K562 treated with DMSO at 1 percent for 48 hours (cell line): ENCODE measurements around the gene SLC2A8. TPM values are rescaled to one million over a fixed set of nuclear protein-coding genes. Genes with fewer than 3 reads are reported as not detected.

ENCODE experiments used
- total RNA-seq: library from RNA; unstranded; fragments of 300-600 nt; gene quantifications from 2 replicates; pipeline ENCODE4 v1.2.3, GENCODE V29; 2022; ENCODE audit warnings: low replicate concordance; ENCODE audit errors: extremely low read depth

SLC2A8 gene
- not detected in 2 replicates for total RNA-seq

GRCh38 chr9:127396808-127397645, at the start of gene SLC2A8:
Gene SLC2A8 (plus strand): TSS chr9:127397169. CDS start chr9:127397231, 62 bp downstream.

GRCh38 chr9:127423934-127424675, 27.1 kb downstream of the SLC2A8 start, which contains the start of gene ZNF79:
Gene ZNF79 (plus strand): TSS chr9:127424382. CDS start chr9:127424788, 406 bp downstream.

GRCh38 chr9:127450830-127451607, 54.0 kb downstream of the SLC2A8 start, which contains the start of the genes LRSAM1 and RPL12:
Gene LRSAM1 (plus strand): TSS chr9:127451510. CDS start chr9:127454528, 3,018 bp downstream.
Gene RPL12 (minus strand): TSS chr9:127451406. CDS start chr9:127451317, 89 bp downstream.

Other genes starting within 250 kb of the SLC2A8 start
- not detected in 2 replicates for gene GARNL3, start 132.4 kb upstream of the SLC2A8 start, total RNA-seq
- gene ZNF79, start 27.2 kb downstream of the SLC2A8 start, total RNA-seq = not detected in 2 replicates
- 4,508 and 5,013 TPM in 2 replicates for gene RPL12, start 54.2 kb downstream of the SLC2A8 start, total RNA-seq
- gene LRSAM1, start 54.3 kb downstream of the SLC2A8 start, total RNA-seq = not detected in 2 replicates
- not detected in 2 replicates for gene STXBP1, start 215.1 kb downstream of the SLC2A8 start, total RNA-seq